ENCODE results near the gene TRIM65. TPM values are rescaled to one million over a fixed set of nuclear protein-coding genes. Genes with fewer than 3 reads are reported as not detected.

Gene TRIM65
- total and polyA plus RNA-seq, 2 of the 13 experiments (the other 11 are each of a cell fraction or from before 2014, with no cell fraction given), result 10.3 to 22.4 TPM

GRCh38 chr17:75914643-75915267, 18.0 kb upstream of the TRIM65 start (continued):
- no peak for TF ChIP-seq AKNA (CRISPR knock-in tag; IDR thresholded peaks at IDR 0.05; ENCODE audit: borderline replicate concordance)
- no peak for TF ChIP-seq TEF (CRISPR knock-in tag; IDR thresholded peaks at IDR 0.05)
- no peak for TF ChIP-seq ZNF24 (IDR thresholded peaks at IDR 0.05)
- no peak for TF ChIP-seq MLXIP (CRISPR knock-in tag; IDR thresholded peaks at IDR 0.05; ENCODE audit: borderline replicate concordance)
- no peak for TF ChIP-seq CC2D1A (CRISPR knock-in tag; IDR thresholded peaks at IDR 0.05)
- TF ChIP-seq ETV5 (CRISPR knock-in tag; IDR thresholded peaks at IDR 0.05; ENCODE audit: borderline replicate concordance), result no peak
- TF ChIP-seq PRDM10 (CRISPR knock-in tag; IDR thresholded peaks at IDR 0.05; ENCODE audit: low read depth), result no peak
- TF ChIP-seq ZNF264 (CRISPR knock-in tag; IDR thresholded peaks at IDR 0.05), result no peak
- no peak for TF ChIP-seq FOXJ3 (CRISPR knock-in tag; IDR thresholded peaks at IDR 0.05; ENCODE audit: borderline replicate concordance)
- TF ChIP-seq PRPF4 (IDR thresholded peaks at IDR 0.05; ENCODE audit: low read depth, low read length, poor library complexity, severe bottlenecking), result no peak
- TF ChIP-seq STAG1 (CRISPR knock-in tag; IDR thresholded peaks at IDR 0.05), result peak; percentile 38
- no peak for TF ChIP-seq ZNF549 (CRISPR knock-in tag; IDR thresholded peaks at IDR 0.05)
- no peak for TF ChIP-seq GTF2F1 (IDR thresholded peaks at IDR 0.05; ENCODE audit: low read length)
- TF ChIP-seq SMARCC2 (IDR thresholded peaks at IDR 0.05), result no peak
- no peak for TF ChIP-seq RFX5 (IDR thresholded peaks at IDR 0.05; ENCODE audit: low read depth, low read length)
- no peak for TF ChIP-seq TEAD3 (CRISPR knock-in tag; optimal IDR thresholded peaks at IDR 0.05; ENCODE audit: borderline replicate concordance)
- no peak for TF ChIP-seq JUND (CRISPR knock-in tag; IDR thresholded peaks at IDR 0.05)
- TF ChIP-seq NCOR1 (IDR thresholded peaks at IDR 0.05; ENCODE audit: borderline replicate concordance, low read length), result no peak
- no peak for TF ChIP-seq KMT2B (CRISPR knock-in tag; IDR thresholded peaks at IDR 0.05)

Measured in HepG2 (cell line).